MM.1S (cell line): ENCODE measurements around the gene MAST3.

Source experiments
- CTCF ChIP-seq: fragments of 300-600 bp; sonication (generic); IDR thresholded peaks from 2 replicates; pipeline ENCODE4 v1.5.1; 2016; ENCODE audit warnings: antibody characterized with exemption, low read length, mixed read lengths
- EZH2 ChIP-seq: fragments of 300-600 bp; sonication (generic); optimal IDR thresholded peaks from 2 replicates; pipeline ENCODE3; 2017; ENCODE audit warnings: low read depth, mild to moderate bottlenecking, antibody characterized with exemption, low read length, mixed read lengths
- EZH2phosphoT487 ChIP-seq: fragments of 300-600 bp; sonication (generic); IDR thresholded peaks from 2 replicates; pipeline ENCODE4 v1.6.1; 2018; ENCODE audit warnings: antibody characterized with exemption, low read length

GRCh38 chr19:18083929-18084684 is 13.5 kb upstream of the MAST3 start:
- TF ChIP-seq CTCF (no peak), EZH2phosphoT487 (no peak), EZH2 (no peak)
